SH-SY5Y (cell line): ENCODE data around the gene USH2A.

Experiments used
- GATA2 ChIP-seq: IDR thresholded peaks from 2 replicates; pipeline ENCODE4 v1.6.1; 2011; ENCODE audit warnings: mild to moderate bottlenecking, low read depth, low read length
- GATA3 ChIP-seq: IDR thresholded peaks from 2 replicates; pipeline ENCODE4 v1.6.1; 2011; ENCODE audit warnings: low read depth, mild to moderate bottlenecking, low read length, moderate library complexity

GRCh38 chr1:216086678-216087077 lies 336.6 kb downstream of the USH2A start:
- no peak for TF ChIP-seq GATA2
- TF ChIP-seq GATA3 = no peak
